Endothelial cell of umbilical vein (primary cell): ENCODE data around the gene RNASEH2B. TPM values are rescaled to one million over a fixed set of nuclear protein-coding genes. Genes with fewer than 3 reads are reported as not detected.

Source experiments
- BruUV-seq: library from RNA; stranded (reverse); fragments of 400-500 nt; replicated peaks from 2 replicates; lab custom pipeline; 2021; lab: Mats Ljungman, UMichigan
- CTCF ChIA-PET: fragments of 300-600, 350-600 bp; sonication (Branson Sonifier 250); formaldehyde crosslinking; loops from one replicate; lab custom pipeline; 2021; ENCODE audit warnings: antibody characterized with exemption, inconsistent platforms; lab: Charles Lee
- POLR2A ChIA-PET: fragments of 300-600, 350-600 bp; sonication (Branson Sonifier 250); formaldehyde crosslinking; loops from one replicate; lab custom pipeline; 2021; ENCODE audit warnings: antibody characterized with exemption, inconsistent platforms; lab: Charles Lee
- DNase-seq: peaks from one replicate; pipeline ENCODE4 v3.0.0-alpha.2; 2011; ENCODE audit warnings: low read depth, low spot score
- FAIRE-seq: peaks from 2 replicates; lab custom pipeline; 2011; peaks lifted over from hg19 to GRCh38; lab: Jason Lieb, UNC
- H2AFZ ChIP-seq: 2 replicates; pipeline ENCODE4 v1.6.0; 2012; ENCODE audit warnings: low read depth, low read length, control low read depth, inconsistent platforms
- H3K27ac ChIP-seq: 2 replicates; pipeline ENCODE4 v1.5.1; 2011; ENCODE audit warnings: low read depth, mild to moderate bottlenecking, control low read depth, low read length, moderate library complexity; ENCODE audit not compliant: insufficient read depth
- H3K27me3 ChIP-seq, 2 experiments: 2 replicates each; pipeline versions ENCODE4 v1.6.0 to v1.6.1; 2011; ENCODE audit warnings: low read length in 2 of 2, mixed read lengths in 1 of 2; ENCODE audit not compliant: control insufficient read depth in 2 of 2, insufficient read depth in 2 of 2
- H3K36me3 ChIP-seq, 2 experiments: 2 replicates in 1 of 2; 3 replicates in 1 of 2; pipeline ENCODE4 v1.5.1; 2011; ENCODE audit warnings: low read length in 2 of 2, mild to moderate bottlenecking in 1 of 2, moderate library complexity in 1 of 2; ENCODE audit not compliant: control insufficient read depth in 2 of 2, insufficient read depth in 2 of 2; ENCODE audit errors: extremely low read depth in 1 of 2
- H3K4me1 ChIP-seq: 3 replicates; pipeline ENCODE4 v1.5.1; 2011; ENCODE audit warnings: mild to moderate bottlenecking, low read length; ENCODE audit not compliant: control insufficient read depth, insufficient read depth; ENCODE audit errors: extremely low read depth
- H3K4me2 ChIP-seq: 2 replicates; pipeline ENCODE4 v1.6.1; 2011; ENCODE audit warnings: low read length, control low read depth, mixed read lengths; ENCODE audit not compliant: insufficient read depth
- H3K4me3 ChIP-seq, 3 experiments: fragments of 200-600 bp in 1 of 3; sonication (generic), shearing (Covaris generic) in 1 of 3; replicated peaks in 1 of 3; 2 replicates each; pipeline ENCODE4 v1.5.1; 2011 to 2016; ENCODE audit warnings: control low read depth in 3 of 3, low read length in 3 of 3, mild to moderate bottlenecking in 2 of 3, inconsistent platforms in 1 of 3, low read depth in 1 of 3, moderate library complexity in 1 of 3; ENCODE audit not compliant: insufficient read depth in 1 of 3
- H3K79me2 ChIP-seq: 2 replicates; pipeline ENCODE4 v1.6.0; 2012; ENCODE audit warnings: low read length, inconsistent platforms; ENCODE audit not compliant: control insufficient read depth, insufficient read depth
- H3K9ac ChIP-seq: replicated peaks from 2 replicates; pipeline ENCODE3; 2011; ENCODE audit warnings: low read length, control low read depth; ENCODE audit not compliant: insufficient read depth; ENCODE audit errors: extremely low read depth
- H3K9me1 ChIP-seq: replicated peaks from 3 replicates; pipeline ENCODE4 v1.6.0; 2011; ENCODE audit warnings: mild to moderate bottlenecking, low read length; ENCODE audit not compliant: control insufficient read depth, insufficient read depth; ENCODE audit errors: extremely low read depth
- H3K9me3 ChIP-seq: replicated peaks from 2 replicates; pipeline ENCODE4 v1.5.1; 2012; ENCODE audit warnings: low read length, inconsistent platforms; ENCODE audit not compliant: control insufficient read depth, insufficient read depth
- H4K20me1 ChIP-seq: replicated peaks from 2 replicates; pipeline ENCODE3; 2011; ENCODE audit warnings: mild to moderate bottlenecking, low read length; ENCODE audit not compliant: control insufficient read depth, insufficient read depth; ENCODE audit errors: extremely low read depth
- EZH2 ChIP-seq: IDR thresholded peaks from 2 replicates; pipeline ENCODE4 v1.6.1; 2012; ENCODE audit warnings: borderline replicate concordance, low read depth, mild to moderate bottlenecking, moderate library complexity, low read length, inconsistent platforms; ENCODE audit not compliant: severe bottlenecking
- FOS ChIP-seq: IDR thresholded peaks from 2 replicates; pipeline ENCODE4 v1.6.1; 2011; ENCODE audit warnings: mild to moderate bottlenecking, low read length, moderate library complexity, borderline replicate concordance; ENCODE audit not compliant: insufficient read depth
- GATA2 ChIP-seq: IDR thresholded peaks from 2 replicates; pipeline ENCODE4 v1.7.0; 2011; ENCODE audit warnings: low read depth, mild to moderate bottlenecking, moderate library complexity, mixed read lengths, low read length; ENCODE audit not compliant: insufficient read length, insufficient read depth
- JUN ChIP-seq: IDR thresholded peaks from 2 replicates; pipeline ENCODE4 v1.6.1; 2011; ENCODE audit warnings: borderline replicate concordance, low read depth; ENCODE audit not compliant: insufficient read length, insufficient read depth
- MYC ChIP-seq: IDR thresholded peaks from one replicate; pipeline ENCODE4 v1.6.1; 2011; ENCODE audit warnings: mild to moderate bottlenecking, low read depth, low read length
- POLR2A ChIP-seq: IDR thresholded peaks from 2 replicates; pipeline ENCODE4 v1.6.1; 2012; ENCODE audit warnings: low read depth, mild to moderate bottlenecking, control low read depth, low read length
- POLR2AphosphoS5 ChIP-seq: IDR thresholded peaks from 2 replicates; pipeline ENCODE4 v1.6.1; 2012; ENCODE audit warnings: low read depth, mild to moderate bottlenecking, control low read depth, low read length, moderate library complexity; ENCODE audit not compliant: insufficient read depth
- dilution Hi-C: fragments of 300-500 bp; cut with MboI; formaldehyde crosslinking; loops from one replicate; pipeline ENCODE4 v1.15.0; 2019; ENCODE audit warnings: low sequenced_read_pairs; ENCODE audit not compliant: extremely low pct_ligation_motif_present
- intact Hi-C: fragments of 100-400 bp; cut with micrococcal nuclease; formaldehyde crosslinking; loops from one replicate; pipeline ENCODE4 v1.10.0; 2022
- polyA plus RNA-seq, 4 experiments: library from polyadenylated mRNA; depleted of rRNA in 3 of 4; stranded (reverse) in 3 of 4; unstranded in 1 of 4; fragments of >200 nt; gene quantifications; 2 replicates each; pipeline versions ENCODE4 v1.2.1 to v1.2.3, GENCODE V29; 2011 to 2012; ENCODE audit warnings: missing spikeins in 1 of 4
- total RNA-seq: library from RNA; stranded (reverse); gene quantifications from 2 replicates; pipeline ENCODE4 v1.2.3, GENCODE V29; 2021
- TF ChIP-seq, protein P1 (sequence below): IDR thresholded peaks from 2 replicates; pipeline ENCODE4 v1.6.1; 2011; ENCODE audit not compliant: insufficient read depth, insufficient read length
- TF ChIP-seq, protein P2 (sequence below), 2 donors: IDR thresholded peaks; 1 replicate in 1 of 2; 2 replicates in 1 of 2; pipeline ENCODE4 v1.5.1; 2011; ENCODE audit warnings: low read length in 2 of 2, mild to moderate bottlenecking in 2 of 2, moderate library complexity in 2 of 2, control low read depth in 1 of 2, inconsistent platforms in 1 of 2, low read depth in 1 of 2; ENCODE audit not compliant: insufficient read depth in 1 of 2; ENCODE audit errors: extremely low read depth in 1 of 2

Gene RNASEH2B
- total and polyA plus RNA-seq, 2 donors (not counting 3 experiments of a cell fraction or from before 2014, with no cell fraction given) = 8.9 to 25.1 TPM

DNA sequence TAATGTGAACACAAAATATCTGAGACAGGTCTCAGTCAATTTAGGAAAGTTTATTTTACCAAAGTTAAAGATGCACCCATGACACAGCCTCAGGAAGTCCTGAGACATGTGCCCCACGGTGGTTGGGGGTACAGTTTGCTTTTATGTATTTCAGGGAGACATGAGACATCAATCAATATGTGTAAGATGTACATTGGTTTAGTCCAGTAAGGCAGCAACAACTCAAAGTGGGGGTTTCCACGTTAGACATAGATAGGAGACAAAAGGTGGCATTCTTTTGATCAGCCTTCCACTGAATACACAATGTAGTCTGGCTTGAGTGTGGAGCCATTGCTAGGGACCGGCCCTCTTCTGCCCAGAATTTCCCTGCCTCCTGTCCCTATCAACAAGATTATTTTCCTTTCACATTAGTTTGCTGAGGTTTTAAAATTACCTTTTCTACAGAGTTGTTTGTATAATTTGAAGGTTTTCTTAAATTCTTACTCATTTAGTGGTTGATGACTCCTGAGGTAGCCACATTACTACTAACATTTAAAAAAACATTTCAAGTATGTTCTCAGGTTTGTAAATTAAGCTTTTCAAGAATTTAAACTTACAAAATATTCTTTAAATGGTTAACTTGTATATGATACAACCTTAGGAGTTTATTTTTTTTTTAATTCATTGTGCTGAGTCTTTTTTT, 33.2 kb downstream of the RNASEH2B start:
- H3K9me3 ChIP-seq = no peaks in the 10 kb centered on the region
- no peak for TF ChIP-seq POLR2A
- DNase-seq = no peak
- no peak overlapping the region for H3K4me3 ChIP-seq
- intact Hi-C loops (no loop called here), dilution Hi-C loops (no loop called here)
- H3K27ac ChIP-seq = no peak overlapping the region
- H3K4me1 ChIP-seq = no peaks in the 10 kb centered on the region
- BruUV-seq = no TSS peak
- FAIRE-seq = no peak
- no peaks in the 10 kb centered on the region for H4K20me1 ChIP-seq
- no peak overlapping the region for H3K9ac ChIP-seq
- H3K36me3 ChIP-seq = no peaks in the 10 kb centered on the region
- H2AFZ ChIP-seq = no peak overlapping the region
- no peak overlapping the region for H3K4me2 ChIP-seq
- CTCF ChIA-PET = interaction anchor here (1.0 kb wide), 1 partner anchor 13 kb away, joined by 3 read pairs; no protein-coding TSS in a partner anchor
- no peaks in the 10 kb centered on the region for H3K9me1 ChIP-seq
- POLR2A ChIA-PET = no interaction called here
- H3K79me2 ChIP-seq = no peaks in the 10 kb centered on the region
- no peaks in the 10 kb centered on the region for H3K27me3 ChIP-seq

DNA sequence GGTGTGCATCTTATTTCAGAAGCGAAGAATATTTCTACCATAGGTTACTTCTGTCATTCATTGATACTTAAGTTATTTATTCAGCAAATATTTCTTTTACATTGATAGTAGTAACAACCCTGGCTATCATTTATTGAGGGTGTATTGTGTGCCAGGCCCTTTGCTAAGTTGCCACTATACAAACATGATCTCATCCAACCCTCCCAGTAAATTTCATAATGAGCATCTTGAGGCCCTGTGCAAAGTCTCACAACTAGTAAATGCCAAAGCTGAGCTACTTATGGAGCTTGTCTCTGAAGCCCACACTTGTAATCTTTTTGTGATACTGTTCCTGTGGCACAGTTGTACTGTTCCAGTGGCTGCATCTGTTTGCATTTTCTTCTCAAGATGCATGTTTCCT, 36.1 kb downstream of the RNASEH2B start:
- FAIRE-seq = no peak
- H3K27ac ChIP-seq = no peak overlapping the region
- no peaks in the 10 kb centered on the region for H3K9me3 ChIP-seq
- ChIA-PET POLR2A (no interaction called here), CTCF (no interaction called here)
- H3K4me1 ChIP-seq = no peaks in the 10 kb centered on the region
- no peak for DNase-seq
- H3K4me3 ChIP-seq = no peak overlapping the region
- intact Hi-C loops = no loop called here
- H3K4me2 ChIP-seq = no peak overlapping the region
- no peaks in the 10 kb centered on the region for H4K20me1 ChIP-seq
- H3K27me3 ChIP-seq = no peaks in the 10 kb centered on the region
- dilution Hi-C loops = no loop called here
- no peak overlapping the region for H3K9ac ChIP-seq
- no peak overlapping the region for H2AFZ ChIP-seq
- no TSS peak for BruUV-seq
- no peak for TF ChIP-seq POLR2A
- TF ChIP-seq FOS = no peak
- TF ChIP-seq GATA2 = no peak
- TF ChIP-seq, protein P1, sequence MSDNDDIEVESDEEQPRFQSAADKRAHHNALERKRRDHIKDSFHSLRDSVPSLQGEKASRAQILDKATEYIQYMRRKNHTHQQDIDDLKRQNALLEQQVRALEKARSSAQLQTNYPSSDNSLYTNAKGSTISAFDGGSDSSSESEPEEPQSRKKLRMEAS = no peak
- TF ChIP-seq, protein P2, sequence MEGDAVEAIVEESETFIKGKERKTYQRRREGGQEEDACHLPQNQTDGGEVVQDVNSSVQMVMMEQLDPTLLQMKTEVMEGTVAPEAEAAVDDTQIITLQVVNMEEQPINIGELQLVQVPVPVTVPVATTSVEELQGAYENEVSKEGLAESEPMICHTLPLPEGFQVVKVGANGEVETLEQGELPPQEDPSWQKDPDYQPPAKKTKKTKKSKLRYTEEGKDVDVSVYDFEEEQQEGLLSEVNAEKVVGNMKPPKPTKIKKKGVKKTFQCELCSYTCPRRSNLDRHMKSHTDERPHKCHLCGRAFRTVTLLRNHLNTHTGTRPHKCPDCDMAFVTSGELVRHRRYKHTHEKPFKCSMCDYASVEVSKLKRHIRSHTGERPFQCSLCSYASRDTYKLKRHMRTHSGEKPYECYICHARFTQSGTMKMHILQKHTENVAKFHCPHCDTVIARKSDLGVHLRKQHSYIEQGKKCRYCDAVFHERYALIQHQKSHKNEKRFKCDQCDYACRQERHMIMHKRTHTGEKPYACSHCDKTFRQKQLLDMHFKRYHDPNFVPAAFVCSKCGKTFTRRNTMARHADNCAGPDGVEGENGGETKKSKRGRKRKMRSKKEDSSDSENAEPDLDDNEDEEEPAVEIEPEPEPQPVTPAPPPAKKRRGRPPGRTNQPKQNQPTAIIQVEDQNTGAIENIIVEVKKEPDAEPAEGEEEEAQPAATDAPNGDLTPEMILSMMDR (IDR thresholded peaks at IDR 0.05; ENCODE audit: extremely low read depth in 1 of 2, insufficient read depth in 1 of 2, low read depth in 1 of 2, low read length in 2 of 2) = no peak
- TF ChIP-seq POLR2AphosphoS5 = no peak
- TF ChIP-seq EZH2 = no peak
- no peak for TF ChIP-seq MYC
- TF ChIP-seq JUN = no peak
- H3K79me2 ChIP-seq = no peaks in the 10 kb centered on the region
- H3K36me3 ChIP-seq = no peaks in the 10 kb centered on the region
- no peaks in the 10 kb centered on the region for H3K9me1 ChIP-seq
